Astrocyte of the hippocampus (primary cell): ENCODE results near the gene PGF.
A peak's percentile ranks its signal among the peaks of the same experiment; 100 is the strongest.

Experiments
- DNase-seq: peaks from one replicate; pipeline ENCODE4 v3.0.0; 2011; ENCODE audit warnings: low read depth, low spot score

PGF gene

DNA sequence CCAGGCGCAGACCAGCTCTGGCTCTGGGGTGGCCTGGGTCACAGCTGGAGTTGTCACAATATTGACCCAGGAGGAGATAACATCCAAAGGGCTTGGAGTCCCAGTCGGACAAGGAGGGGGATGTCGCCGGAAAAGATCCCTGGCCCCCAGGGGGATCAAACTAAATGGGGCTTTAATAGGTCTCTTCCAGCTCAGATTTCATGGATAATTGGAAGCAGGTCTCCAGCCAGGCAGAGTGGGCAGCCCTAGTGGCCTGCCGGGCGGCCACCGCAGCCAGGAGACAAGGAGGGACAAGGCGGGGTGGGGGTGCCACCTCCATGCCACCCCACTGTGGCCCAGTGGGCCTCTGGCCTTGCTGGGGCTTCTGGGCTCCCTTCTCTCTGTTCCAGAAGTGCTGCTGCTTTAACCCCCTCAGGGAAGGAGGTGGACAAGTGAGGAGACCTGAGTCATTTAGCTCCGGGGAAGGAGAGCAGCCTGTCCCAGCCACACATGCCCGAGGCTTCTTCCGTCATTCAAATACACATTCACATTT is 23.1 kb upstream of the PGF start:
- DNase-seq = no peak

GRCh38 chr14:74977901-74978385 is 22.5 kb upstream of the PGF start:
- DNase-seq = no peak

DNA sequence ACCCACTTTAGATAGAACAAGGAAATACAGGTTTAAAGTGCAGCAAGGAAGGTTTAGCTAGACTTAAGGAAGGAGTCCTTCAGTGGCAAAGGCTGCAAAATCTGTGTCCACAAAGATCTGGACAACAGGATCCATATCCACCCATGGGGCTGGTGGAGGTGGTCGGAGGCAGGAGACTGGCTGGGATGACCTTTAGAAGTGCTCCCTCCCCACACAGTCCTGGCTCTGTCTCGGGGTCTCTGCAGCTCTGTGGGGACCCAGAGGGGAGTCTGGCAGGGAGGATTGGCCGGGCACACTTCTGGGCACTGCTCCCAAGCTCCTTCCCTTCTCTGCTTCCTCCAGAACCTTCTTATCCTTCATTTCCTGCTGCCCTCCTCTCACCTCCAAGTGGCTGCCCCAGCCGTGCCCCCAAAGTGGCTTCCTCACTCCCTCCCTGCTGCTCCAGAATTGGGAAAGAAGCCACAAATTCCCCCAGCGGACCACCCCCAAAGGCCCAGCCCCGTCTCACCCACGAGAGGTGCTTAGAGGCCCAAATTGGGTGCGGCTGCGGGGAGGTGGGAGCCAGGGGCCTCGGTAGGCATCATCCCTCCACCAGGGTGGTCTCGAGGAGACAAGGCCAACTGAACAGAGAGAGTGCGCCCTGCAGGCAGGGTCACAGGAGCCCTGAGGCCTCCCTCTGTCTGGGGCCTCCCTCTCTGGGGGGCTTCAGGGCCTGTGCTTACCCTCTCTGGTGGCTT is 21.9 kb upstream of the PGF start:
- no peak for DNase-seq

- DNase-seq = no peak
Observed at GRCh38 chr14:74976264-74977113, 21.1 kb upstream of the PGF start.

GRCh38 chr14:74975059-74975810 is 19.8 kb upstream of the PGF start:
- DNase-seq = no peak

GRCh38 chr14:74974364-74975058 is 19.1 kb upstream of the PGF start:
- no peak for DNase-seq

DNA sequence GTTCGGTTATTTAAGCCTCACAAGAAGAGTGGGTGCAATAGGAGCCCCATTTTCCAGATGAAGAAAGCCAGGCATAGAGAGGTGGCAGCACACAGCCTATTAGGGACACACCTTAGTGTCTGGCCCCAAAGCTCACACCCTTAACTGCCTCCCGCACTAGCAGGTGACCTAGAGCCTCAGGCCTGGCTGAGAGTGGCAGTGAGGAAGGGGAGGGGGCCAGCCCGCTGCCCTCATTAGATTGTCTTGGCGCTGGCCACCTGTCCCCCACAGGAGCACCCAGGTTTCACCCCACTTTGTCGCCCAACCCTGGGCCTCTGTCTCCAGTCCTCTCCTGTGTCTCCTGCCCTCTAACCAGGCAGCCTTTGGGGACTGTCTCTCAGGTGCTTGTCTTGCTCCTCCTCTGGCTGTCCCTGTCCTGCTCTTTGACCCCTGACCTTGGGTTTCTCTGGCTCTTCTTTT is 18.5 kb upstream of the PGF start:
- no peak for DNase-seq

DNA sequence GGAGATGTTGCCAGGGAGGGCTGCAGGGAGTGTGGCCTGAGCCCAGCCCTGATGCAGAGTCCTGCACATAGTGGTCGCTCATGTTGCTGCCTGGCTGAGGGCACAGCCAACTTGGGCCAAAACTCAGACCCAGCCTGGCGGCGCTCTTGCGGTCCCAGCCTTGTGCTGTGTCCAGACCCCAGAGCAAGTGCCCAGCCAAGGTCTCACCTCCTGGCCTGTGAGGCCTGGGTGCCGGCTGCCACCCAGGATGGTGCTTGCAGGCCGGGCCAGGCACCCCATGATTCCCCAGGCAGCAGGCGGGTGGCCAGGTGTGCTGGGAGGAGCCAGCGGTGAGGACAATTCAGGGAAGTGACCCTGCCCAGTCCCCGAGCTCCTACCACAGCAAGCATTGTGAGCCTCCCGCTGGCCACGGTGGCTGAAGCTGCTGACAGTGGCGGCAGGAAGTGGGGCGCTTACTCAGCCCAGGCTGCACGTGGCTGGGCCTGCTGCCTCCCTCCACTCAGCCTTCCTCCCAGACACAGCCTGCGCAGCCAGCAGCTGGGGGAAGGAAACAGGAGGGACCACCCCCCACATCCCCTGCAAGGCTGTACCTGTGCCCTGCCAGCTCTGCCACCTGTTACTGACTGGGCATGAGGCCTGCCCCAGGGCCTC is 17.7 kb upstream of the PGF start:
- peak; percentile 32 for DNase-seq

- no peak for DNase-seq
Observed at GRCh38 chr14:74968811-74969210, 13.4 kb upstream of the PGF start.

- no peak for DNase-seq
Observed at GRCh38 chr14:74965486-74966153, 10.2 kb upstream of the PGF start.

DNA sequence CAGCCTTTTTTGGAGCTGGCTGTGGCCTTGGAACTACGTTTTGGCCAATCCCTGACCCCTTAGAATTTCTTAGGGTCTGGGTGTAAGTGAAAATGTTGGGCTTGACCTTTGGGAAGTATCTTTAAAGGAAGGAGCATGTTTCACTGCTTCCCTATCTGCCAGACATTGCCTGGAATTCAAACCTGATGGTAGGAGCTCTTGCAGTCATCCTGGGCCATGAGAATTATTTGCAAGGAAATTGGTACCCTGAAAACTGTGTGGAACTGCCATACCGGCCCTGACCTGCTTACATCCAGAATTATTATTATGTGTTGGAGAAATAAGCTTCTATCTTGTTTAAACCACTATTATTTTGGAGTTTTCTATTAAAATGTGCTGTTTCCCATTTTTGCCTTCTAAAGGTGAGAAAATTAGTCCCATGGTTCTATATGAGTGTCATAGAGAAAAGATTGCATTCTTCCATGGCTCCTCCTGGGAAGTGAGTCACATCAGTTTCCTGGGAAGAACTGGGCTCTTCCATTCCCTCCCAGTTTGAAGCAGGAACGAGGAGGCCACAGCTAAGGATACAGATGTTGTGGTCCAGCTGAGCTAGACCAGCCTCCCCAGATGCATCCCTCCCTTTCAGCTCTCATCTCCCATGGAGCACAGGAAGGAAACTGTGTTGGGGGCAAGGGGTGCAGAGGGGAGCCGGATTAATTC is 9.5 kb upstream of the PGF start:
- DNase-seq = no peak

DNA sequence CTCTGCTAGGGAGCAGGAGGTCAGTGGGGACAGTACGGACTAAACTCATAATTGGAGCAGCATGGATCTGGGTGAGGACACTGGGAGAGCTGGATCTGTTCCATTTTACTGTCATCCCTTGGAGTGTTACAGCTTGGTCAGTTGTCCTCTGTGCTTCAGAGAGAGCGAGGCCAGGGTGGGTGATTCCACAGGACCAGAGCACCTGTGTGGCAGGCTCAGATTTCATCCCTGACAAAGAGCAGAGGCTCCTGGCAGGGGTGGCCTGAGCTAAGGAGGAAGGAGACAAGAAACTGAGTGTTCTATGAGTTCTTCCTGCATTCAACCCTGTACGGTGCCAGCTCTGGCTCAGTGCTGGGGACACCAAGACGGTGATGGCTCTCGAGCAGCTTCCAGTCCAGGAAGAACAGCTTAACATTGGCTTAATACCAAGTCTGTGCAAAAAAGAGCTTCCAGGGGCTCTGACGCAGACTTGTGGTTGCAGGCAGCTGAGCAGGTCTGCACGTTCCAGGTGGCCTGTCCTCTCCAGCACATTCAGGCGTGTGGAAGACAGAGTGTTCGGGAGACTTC is 8.4 kb upstream of the PGF start:
- DNase-seq = peak; percentile 44

GRCh38 chr14:74963178-74963704 is 7.8 kb upstream of the PGF start:
- no peak for DNase-seq

GRCh38 chr14:74962493-74962892 is 7.1 kb upstream of the PGF start:
- DNase-seq = no peak

DNA sequence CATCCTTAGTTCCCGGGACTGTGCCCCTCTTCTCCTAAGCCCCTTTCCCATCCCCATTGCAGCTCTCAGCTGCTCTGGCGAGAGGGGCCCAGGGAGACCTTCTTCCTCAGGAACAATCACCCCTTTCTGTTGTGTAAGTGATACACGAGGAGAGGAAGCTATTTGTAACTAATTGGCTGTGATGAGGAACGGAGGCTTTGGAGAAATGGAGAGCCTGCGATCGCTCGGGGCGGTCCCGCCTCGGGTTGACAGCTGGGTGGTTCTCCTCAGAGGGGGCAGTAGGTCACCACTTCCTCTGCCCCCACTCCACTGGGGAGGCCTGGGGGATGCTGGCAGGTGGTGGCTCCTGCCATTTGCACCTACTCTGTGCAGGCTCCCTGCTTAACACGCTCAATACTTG is 6.6 kb upstream of the PGF start:
- no peak for DNase-seq

DNA sequence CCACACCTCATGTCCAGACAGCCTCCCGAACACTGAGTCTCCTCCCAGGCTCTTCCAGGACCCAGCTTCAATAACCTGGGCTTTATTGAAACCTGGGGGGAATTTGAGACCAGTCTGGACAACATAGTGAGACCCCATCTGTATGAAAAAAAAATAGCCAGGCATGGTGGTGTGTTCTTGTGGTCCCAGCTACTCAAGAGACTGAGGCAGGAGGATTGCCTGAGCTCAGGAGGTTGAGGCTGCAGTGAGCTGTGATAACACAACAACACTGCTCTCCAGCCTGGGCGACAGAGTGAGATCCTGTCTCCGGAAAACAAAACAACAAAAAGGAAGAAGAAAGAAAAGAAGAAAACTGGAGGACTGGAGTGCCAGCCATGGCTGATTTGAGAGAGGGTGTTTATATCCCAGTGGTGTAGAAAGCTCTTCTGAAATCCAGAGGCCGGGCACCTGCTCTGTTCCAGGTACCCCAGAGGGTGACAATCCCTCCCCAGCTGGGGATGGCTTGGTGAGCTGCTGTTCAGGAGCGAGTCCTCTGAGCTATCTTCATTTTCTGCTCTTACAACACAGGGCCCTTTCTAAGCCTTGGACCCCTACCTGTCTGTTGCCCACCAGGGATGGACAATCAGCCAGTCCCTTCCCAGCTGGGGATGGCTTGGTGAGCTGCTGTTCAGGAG is 6.0 kb upstream of the PGF start:
- DNase-seq = no peak

DNA sequence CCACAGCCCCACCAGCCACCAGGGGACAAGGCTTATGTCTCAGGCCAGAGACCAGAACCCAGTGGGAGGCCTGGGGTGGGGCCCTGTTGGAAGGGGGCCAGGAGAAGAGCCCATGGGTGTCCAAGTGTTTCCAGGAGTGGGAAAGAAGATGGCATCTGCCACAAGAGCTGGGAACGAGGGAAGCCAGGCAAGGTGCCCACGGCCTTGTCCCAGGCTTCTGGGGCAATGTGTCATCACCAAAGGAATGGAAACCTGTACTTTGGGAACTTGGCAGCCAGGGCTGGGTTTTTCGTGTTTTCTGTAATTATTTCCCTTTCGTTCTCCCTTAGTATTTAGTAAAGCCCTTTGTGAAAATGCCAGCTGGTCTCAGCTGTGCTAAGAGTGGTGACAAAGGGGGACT is 5.3 kb upstream of the PGF start:
- DNase-seq = no peak

DNA sequence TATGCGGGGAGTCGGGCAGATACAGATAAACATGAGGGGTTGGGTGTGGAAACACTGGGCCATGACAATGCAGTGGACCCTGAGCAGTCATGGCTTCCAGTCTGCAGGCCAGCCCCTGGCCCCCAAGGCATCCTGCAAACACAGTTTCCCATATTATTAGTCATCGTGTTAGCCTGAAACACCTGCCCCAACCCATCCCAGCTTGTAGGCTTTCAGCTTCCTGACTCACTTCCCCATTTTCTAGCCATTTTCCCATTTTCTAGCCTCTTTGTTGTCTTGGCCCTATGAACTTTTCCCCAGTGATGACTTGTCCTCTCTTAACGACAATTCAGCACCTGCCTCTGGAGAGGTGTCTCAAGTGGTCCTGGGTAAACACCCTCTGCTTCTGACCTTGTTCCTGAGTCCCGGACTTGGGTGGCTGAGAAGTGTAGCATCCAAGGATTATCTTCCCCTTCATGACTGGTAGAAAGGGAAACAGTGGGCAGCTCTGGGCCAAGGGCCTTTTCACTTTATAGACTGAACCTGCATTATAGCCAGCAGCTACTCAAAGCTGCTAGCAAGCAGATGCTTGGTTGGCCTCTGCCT is 4.3 kb upstream of the PGF start:
- no peak for DNase-seq
